ENCODE results near the gene C2orf81. TPM values are rescaled to one million over a fixed set of nuclear protein-coding genes. Genes with fewer than 3 reads are reported as not detected.
A peak's percentile ranks its signal among the peaks of the same experiment; 100 is the strongest.

C2orf81 gene
- total and polyA plus RNA-seq, 4 donors, result 1.2 to 5.9 (median 5.3) TPM

- Histone ChIP-seq H3K4me1 (ENCODE audit: control insufficient read depth, insufficient read depth, low read length) (peaks cover 35% of the 10 kb centered on the region), H3K27ac (ENCODE audit: low read depth, low read length) (peak overlapping the region; percentile 86), H3K36me3 (ENCODE audit: control insufficient read depth, insufficient read depth, low read length) (peaks cover 25% of the 10 kb centered on the region), H3K27me3 (ENCODE audit: control insufficient read depth, insufficient read depth, low read length) (no peaks in the 10 kb centered on the region), H3K4me3 (ENCODE audit: low read depth, low read length) (peak overlapping the region; percentile 88), H3K9me3 (ENCODE audit: control insufficient read depth, insufficient read depth, low read length) (no peaks in the 10 kb centered on the region)
- peak in 1 of 6 donors; percentile 30 for DNase-seq (ENCODE audit: low read depth in 4 of 6, low spot score in 6 of 6)
- 0% methylated on average over 4 of the region's 10 CpGs for WGBS (ENCODE audit: insufficient coverage)
These were observed 37.5 kb upstream of the C2orf81 start for GRCh38 chr2:74458938-74459363.

- peak; percentile 99 to 100 (median 100) for DNase-seq (ENCODE audit: low read depth in 4 of 6, low spot score in 6 of 6)
- peak within 1 kb of the TSS; percentile 88 for H3K4me3 ChIP-seq (ENCODE audit: low read depth, low read length)
- 0% methylated on average over 24 of the region's 38 CpGs for WGBS (ENCODE audit: insufficient coverage)
- no peaks in the 10 kb centered on the region for H3K9me3 ChIP-seq (ENCODE audit: control insufficient read depth, insufficient read depth, low read length)
- peaks cover 25% of the 10 kb centered on the region for H3K36me3 ChIP-seq (ENCODE audit: control insufficient read depth, insufficient read depth, low read length)
- H3K27me3 ChIP-seq (ENCODE audit: control insufficient read depth, insufficient read depth, low read length), result no peaks in the 10 kb centered on the region
- peak within 1 kb of the TSS; percentile 99 for H3K27ac ChIP-seq (ENCODE audit: low read depth, low read length)
- H3K4me1 ChIP-seq (ENCODE audit: control insufficient read depth, insufficient read depth, low read length), result peaks cover 33% of the 10 kb centered on the region
These were observed 36.9 kb upstream of the C2orf81 start, which contains the start of gene WBP1 for GRCh38 chr2:74458132-74458937. TSS of gene WBP1 (plus strand) at chr2:74458438. CDS start at chr2:74458603, 165 bp downstream.

- no peaks in the 10 kb centered on the region for H3K9me3 ChIP-seq (ENCODE audit: control insufficient read depth, insufficient read depth, low read length)
- no peak for DNase-seq (ENCODE audit: low read depth in 4 of 6, low spot score in 6 of 6)
- peaks cover 33% of the 10 kb centered on the region for H3K4me1 ChIP-seq (ENCODE audit: control insufficient read depth, insufficient read depth, low read length)
- no peaks in the 10 kb centered on the region for H3K27me3 ChIP-seq (ENCODE audit: control insufficient read depth, insufficient read depth, low read length)
- WGBS (ENCODE audit: insufficient coverage), result under 1% methylated on average over 39 of the region's 46 CpGs
- H3K4me3 ChIP-seq (ENCODE audit: low read depth, low read length), result peak overlapping the region; percentile 88
- peaks cover 21% of the 10 kb centered on the region for H3K36me3 ChIP-seq (ENCODE audit: control insufficient read depth, insufficient read depth, low read length)
- H3K27ac ChIP-seq (ENCODE audit: low read depth, low read length), result peak overlapping the region; percentile 99
These were observed 36.2 kb upstream of the C2orf81 start for GRCh38 chr2:74457549-74458131.

GRCh38 chr2:74457129-74457548, 35.7 kb upstream of the C2orf81 start:
- Histone ChIP-seq H3K4me3 (ENCODE audit: low read depth, low read length) (peak overlapping the region; percentile 88), H3K4me1 (ENCODE audit: control insufficient read depth, insufficient read depth, low read length) (peaks cover 33% of the 10 kb centered on the region), H3K27me3 (ENCODE audit: control insufficient read depth, insufficient read depth, low read length) (no peaks in the 10 kb centered on the region), H3K9me3 (ENCODE audit: control insufficient read depth, insufficient read depth, low read length) (no peaks in the 10 kb centered on the region), H3K27ac (ENCODE audit: low read depth, low read length) (peak overlapping the region; percentile 99), H3K36me3 (ENCODE audit: control insufficient read depth, insufficient read depth, low read length) (peaks cover 16% of the 10 kb centered on the region)
- no peak for DNase-seq (ENCODE audit: low read depth in 4 of 6, low spot score in 6 of 6)
- WGBS (ENCODE audit: insufficient coverage), result under 1% methylated on average over 27 of the region's 27 CpGs

GRCh38 chr2:74454654-74455511, 33.5 kb upstream of the C2orf81 start, which contains the start of gene INO80B:
TSS of gene INO80B (plus strand) at chr2:74455087. CDS start at chr2:74455117, 30 bp downstream.
- Histone ChIP-seq H3K36me3 (ENCODE audit: control insufficient read depth, insufficient read depth, low read length) (no peaks in the 10 kb centered on the region), H3K4me1 (ENCODE audit: control insufficient read depth, insufficient read depth, low read length) (peaks cover 33% of the 10 kb centered on the region), H3K4me3 (ENCODE audit: low read depth, low read length) (peak within 1 kb of the TSS; percentile 92), H3K9me3 (ENCODE audit: control insufficient read depth, insufficient read depth, low read length) (no peaks in the 10 kb centered on the region), H3K27ac (ENCODE audit: low read depth, low read length) (peak within 1 kb of the TSS; percentile 61), H3K27me3 (ENCODE audit: control insufficient read depth, insufficient read depth, low read length) (no peaks in the 10 kb centered on the region)
- DNase-seq (ENCODE audit: low read depth in 4 of 6, low spot score in 6 of 6), result peak; percentile 96 to 99 (median 98)
- WGBS (ENCODE audit: insufficient coverage), result 1% methylated on average over 34 of the region's 40 CpGs

- Histone ChIP-seq H3K27me3 (ENCODE audit: control insufficient read depth, insufficient read depth, low read length) (no peaks in the 10 kb centered on the region), H3K4me3 (ENCODE audit: low read depth, low read length) (no peak overlapping the region), H3K27ac (ENCODE audit: low read depth, low read length) (no peak overlapping the region), H3K9me3 (ENCODE audit: control insufficient read depth, insufficient read depth, low read length) (no peaks in the 10 kb centered on the region), H3K4me1 (ENCODE audit: control insufficient read depth, insufficient read depth, low read length) (peaks cover 8% of the 10 kb centered on the region), H3K36me3 (ENCODE audit: control insufficient read depth, insufficient read depth, low read length) (no peaks in the 10 kb centered on the region)
- WGBS (ENCODE audit: insufficient coverage), result 93% methylated on average over 2 of the region's 3 CpGs
- DNase-seq (ENCODE audit: low read depth in 4 of 6, low spot score in 6 of 6), result no peak
These were observed 29.3 kb upstream of the C2orf81 start for GRCh38 chr2:74450570-74451190.

- no peaks in the 10 kb centered on the region for H3K9me3 ChIP-seq (ENCODE audit: control insufficient read depth, insufficient read depth, low read length)
- no peaks in the 10 kb centered on the region for H3K36me3 ChIP-seq (ENCODE audit: control insufficient read depth, insufficient read depth, low read length)
- no peak overlapping the region for H3K27ac ChIP-seq (ENCODE audit: low read depth, low read length)
- DNase-seq (ENCODE audit: low read depth in 4 of 6, low spot score in 6 of 6), result no peak
- no peak overlapping the region for H3K4me3 ChIP-seq (ENCODE audit: low read depth, low read length)
- WGBS (ENCODE audit: insufficient coverage), result no CpG with 5 or more reads among the region's 2 CpGs
- H3K27me3 ChIP-seq (ENCODE audit: control insufficient read depth, insufficient read depth, low read length), result peaks cover 5% of the 10 kb centered on the region
- H3K4me1 ChIP-seq (ENCODE audit: control insufficient read depth, insufficient read depth, low read length), result no peaks in the 10 kb centered on the region
These were observed 27.4 kb upstream of the C2orf81 start for GRCh38 chr2:74448771-74449170.

- Histone ChIP-seq H3K9me3 (ENCODE audit: control insufficient read depth, insufficient read depth, low read length) (no peaks in the 10 kb centered on the region), H3K4me1 (ENCODE audit: control insufficient read depth, insufficient read depth, low read length) (no peaks in the 10 kb centered on the region), H3K36me3 (ENCODE audit: control insufficient read depth, insufficient read depth, low read length) (no peaks in the 10 kb centered on the region), H3K27ac (ENCODE audit: low read depth, low read length) (no peak overlapping the region), H3K27me3 (ENCODE audit: control insufficient read depth, insufficient read depth, low read length) (peaks cover 11% of the 10 kb centered on the region), H3K4me3 (ENCODE audit: low read depth, low read length) (no peak overlapping the region)
- no peak for DNase-seq (ENCODE audit: low read depth in 4 of 6, low spot score in 6 of 6)
- WGBS (ENCODE audit: insufficient coverage), result no CpG with 5 or more reads among the region's 5 CpGs
These were observed 26.0 kb upstream of the C2orf81 start for GRCh38 chr2:74447230-74447999.

Measured in spinal cord (tissue), 10 donors.